IMR-90 (cell line): ENCODE measurements around the gene ATXN1. TPM values are rescaled to one million over a fixed set of nuclear protein-coding genes. Genes with fewer than 3 reads are reported as not detected.

Source experiments
- ATAC-seq: fragments of 200-7000 bp; cut with Tn5 transposase; 2 replicates; pipeline ENCODE4 v1.9.1; 2020; ENCODE audit warnings: low read depth, mild to moderate bottlenecking, moderate library complexity
- BruUV-seq: library from RNA; stranded (reverse); fragments of 400-500 nt; replicated peaks from 2 replicates; lab custom pipeline; 2021; lab: Mats Ljungman, UMichigan
- CTCF ChIA-PET: fragments of 300-600 bp; formaldehyde crosslinking; extraction: SDS; loops from one replicate; lab custom pipeline; 2021; ENCODE audit warnings: antibody characterized with exemption; lab: Yijun Ruan, JAX
- POLR2A ChIA-PET: fragments of 300-600 bp; sonication (Branson Sonifier 250); formaldehyde crosslinking; loops from one replicate; lab custom pipeline; 2022; ENCODE audit warnings: antibody characterized with exemption; ENCODE audit not compliant: unreplicated experiment; lab: Charles Lee
- DNase-seq: peaks from one replicate; pipeline ENCODE4 v3.0.0; 2013
- H2AFZ ChIP-seq: replicated peaks from 2 replicates; pipeline ENCODE3; 2013; ENCODE audit warnings: low read length, mild to moderate bottlenecking; ENCODE audit not compliant: poor library complexity
- H2AK5ac ChIP-seq: 2 replicates; pipeline ENCODE4 v1.6.1; 2013; ENCODE audit warnings: low read depth, low read length, inconsistent platforms
- H2AK9ac ChIP-seq: replicated peaks from 2 replicates; pipeline ENCODE3; 2013; ENCODE audit warnings: mild to moderate bottlenecking, low read depth, low read length, moderate library complexity; ENCODE audit not compliant: poor library complexity
- H2BK120ac ChIP-seq: 2 replicates; pipeline ENCODE4 v1.6.1; 2013; ENCODE audit warnings: low read depth, low read length, inconsistent platforms
- H2BK15ac ChIP-seq: 3 replicates; pipeline ENCODE4 v1.6.1; 2013; ENCODE audit warnings: low read depth, low read length, inconsistent platforms
- H2BK20ac ChIP-seq: 2 replicates; pipeline ENCODE4 v1.6.1; 2013; ENCODE audit warnings: low read depth, mild to moderate bottlenecking, inconsistent platforms, low read length, moderate library complexity
- H2BK5ac ChIP-seq: 2 replicates; pipeline ENCODE4 v1.6.1; 2013; ENCODE audit warnings: mild to moderate bottlenecking, low read depth, low read length, inconsistent platforms; ENCODE audit not compliant: poor library complexity, severe bottlenecking
- H3K14ac ChIP-seq: replicated peaks from 2 replicates; pipeline ENCODE4 v1.6.1; 2013; ENCODE audit warnings: low read depth, low read length, inconsistent platforms
- H3K18ac ChIP-seq: 2 replicates; pipeline ENCODE4 v1.6.1; 2013; ENCODE audit warnings: low read depth, low read length, control low read depth
- H3K23ac ChIP-seq: 2 replicates; pipeline ENCODE4 v1.6.1; 2013; ENCODE audit warnings: low read depth, low read length, inconsistent platforms
- H3K27ac ChIP-seq: 2 replicates; pipeline ENCODE4 v1.5.1; 2013; ENCODE audit warnings: mild to moderate bottlenecking, control low read depth, low read length; ENCODE audit not compliant: insufficient read depth
- H3K27me3 ChIP-seq: 2 replicates; pipeline ENCODE4 v1.6.1; 2013; ENCODE audit warnings: low read length; ENCODE audit not compliant: control insufficient read depth, insufficient read depth
- H3K36me3 ChIP-seq: 2 replicates; pipeline ENCODE4 v1.6.1; 2013; ENCODE audit warnings: low read length, mixed read lengths; ENCODE audit not compliant: control insufficient read depth, insufficient read depth
- H3K4ac ChIP-seq: 2 replicates; pipeline ENCODE4 v1.6.1; 2013; ENCODE audit warnings: low read depth, low read length, inconsistent platforms
- H3K4me1 ChIP-seq: 2 replicates; pipeline ENCODE4 v1.6.1; 2013; ENCODE audit warnings: low read length, mixed read lengths; ENCODE audit not compliant: control insufficient read depth, insufficient read depth
- H3K4me2 ChIP-seq: 2 replicates; pipeline ENCODE4 v1.6.1; 2013; ENCODE audit warnings: low read depth, mild to moderate bottlenecking, control low read depth, low read length, moderate library complexity
- H3K4me3 ChIP-seq: 2 replicates; pipeline ENCODE4 v1.5.1; 2013; ENCODE audit warnings: low read depth, mild to moderate bottlenecking, control low read depth, low read length, moderate library complexity; ENCODE audit not compliant: insufficient read depth
- H3K56ac ChIP-seq: 2 replicates; pipeline ENCODE4 v1.6.1; 2013; ENCODE audit warnings: low read length, inconsistent platforms; ENCODE audit not compliant: insufficient read depth; ENCODE audit errors: extremely low read depth
- H3K79me1 ChIP-seq, 2 experiments: 2 replicates each; pipeline ENCODE4 v1.6.1; 2013; ENCODE audit warnings: low read length in 2 of 2, inconsistent platforms in 1 of 2, low read depth in 1 of 2
- H3K9ac ChIP-seq: 2 replicates; pipeline ENCODE4 v1.6.1; 2013; ENCODE audit warnings: low read depth, low read length, control low read depth
- H3K9me1 ChIP-seq: 2 replicates; pipeline ENCODE4 v1.6.1; 2013; ENCODE audit warnings: low read length, inconsistent platforms; ENCODE audit not compliant: insufficient read depth
- H3K9me3 ChIP-seq: 2 replicates; pipeline ENCODE4 v1.6.1; 2013; ENCODE audit warnings: low read length; ENCODE audit not compliant: control insufficient read depth, insufficient read depth
- H4K20me1 ChIP-seq: 2 replicates; pipeline ENCODE4 v1.6.1; 2013; ENCODE audit warnings: low read length, inconsistent platforms; ENCODE audit not compliant: insufficient read depth
- H4K5ac ChIP-seq: 2 replicates; pipeline ENCODE4 v1.6.1; 2013; ENCODE audit warnings: mild to moderate bottlenecking, low read depth, low read length, control low read depth
- H4K8ac ChIP-seq, 2 experiments: 2 replicates each; pipeline ENCODE4 v1.6.1; 2013; ENCODE audit warnings: low read depth in 2 of 2, low read length in 2 of 2, control low read depth in 1 of 2, inconsistent platforms in 1 of 2
- H4K91ac ChIP-seq: 2 replicates; pipeline ENCODE4 v1.6.1; 2013; ENCODE audit warnings: low read depth, low read length, inconsistent platforms; ENCODE audit not compliant: insufficient read depth
- BHLHE40 ChIP-seq: fragments of 150-350 bp; IDR thresholded peaks from 2 replicates; pipeline ENCODE4 v1.6.1; 2016; ENCODE audit warnings: mild to moderate bottlenecking, low read depth, low read length
- CEBPB ChIP-seq: IDR thresholded peaks from 2 replicates; pipeline ENCODE4 v1.6.1; 2012; ENCODE audit warnings: low read depth, low read length, improper control_type of control experiment
- CHD1 ChIP-seq: IDR thresholded peaks from 2 replicates; pipeline ENCODE4 v1.6.1; 2012; ENCODE audit warnings: low read depth, low read length, improper control_type of control experiment
- CTCF ChIP-seq: conservative IDR thresholded peaks from 2 replicates; pipeline ENCODE4 v1.5.1; 2012; ENCODE audit warnings: mild to moderate bottlenecking, low read depth, low read length, improper control_type of control experiment
- MAFK ChIP-seq: IDR thresholded peaks from 2 replicates; pipeline ENCODE4 v1.6.1; 2012; ENCODE audit warnings: low read depth, low read length, improper control_type of control experiment
- MAZ ChIP-seq: IDR thresholded peaks from 2 replicates; pipeline ENCODE4 v1.6.1; 2012; ENCODE audit warnings: low read depth, mild to moderate bottlenecking, low read length, improper control_type of control experiment, moderate library complexity, borderline replicate concordance
- MXI1 ChIP-seq: IDR thresholded peaks from 2 replicates; pipeline ENCODE4 v1.6.1; 2012; ENCODE audit warnings: low read depth, mild to moderate bottlenecking, low read length, moderate library complexity, borderline replicate concordance
- NFE2L2 ChIP-seq: fragments of 150-350 bp; IDR thresholded peaks from 2 replicates; pipeline ENCODE4 v1.6.1; 2016; ENCODE audit warnings: low read depth, mild to moderate bottlenecking, low read length
- POLR2A ChIP-seq: IDR thresholded peaks from 2 replicates; pipeline ENCODE4 v1.6.1; 2012; ENCODE audit warnings: mild to moderate bottlenecking, low read depth, low read length
- RCOR1 ChIP-seq: IDR thresholded peaks from 2 replicates; pipeline ENCODE4 v1.6.1; 2012; ENCODE audit warnings: mild to moderate bottlenecking, low read length, improper control_type of control experiment; ENCODE audit not compliant: insufficient replicate concordance
- RFX5 ChIP-seq: IDR thresholded peaks from 2 replicates; pipeline ENCODE4 v1.8.0; 2012; ENCODE audit warnings: low read depth, mild to moderate bottlenecking, low read length, moderate library complexity
- SMC3 ChIP-seq: fragments of 150-350 bp; IDR thresholded peaks from 2 replicates; pipeline ENCODE4 v1.6.1; 2016; ENCODE audit warnings: low read depth, mild to moderate bottlenecking, antibody characterized with exemption, low read length, moderate library complexity
- WGBS, 2 experiments: methylation state at CpG; one replicate each; pipeline versions ENCODE4 v1.1.5 to v1.1.7; 2013; ENCODE audit warnings: missing lambda C conversion rate in 2 of 2; ENCODE audit not compliant: insufficient read length in 1 of 2; ENCODE audit errors: extremely low coverage in 2 of 2; 5-methylcytosine and 5-hydroxymethylcytosine counted together
- dilution Hi-C: fragments of 300-500 bp; cut with HindIII; formaldehyde crosslinking; loops from one replicate; pipeline ENCODE4 v1.14.3; 2018; ENCODE audit warnings: low sequenced_read_pairs; ENCODE audit not compliant: unreplicated experiment
- in situ Hi-C: fragments of 300-500 bp; cut with MboI; formaldehyde crosslinking; loops from 3 replicates; pipeline ENCODE4 v1.14.3; 2019; ENCODE audit warnings: low sequenced_read_pairs, inconsistent platforms, mixed read lengths
- intact Hi-C: fragments of 100-400 bp; cut with micrococcal nuclease; formaldehyde crosslinking; loops from 2 replicates; pipeline ENCODE4 v1.10.0; 2022
- polyA plus RNA-seq, 3 experiments: library from polyadenylated mRNA; depleted of rRNA; stranded (reverse); fragments of >200 nt; gene quantifications; 2 replicates each; pipeline ENCODE4 v1.2.3, GENCODE V29; 2012; ENCODE audit warnings: low replicate concordance in 1 of 3
- total RNA-seq: library from RNA; depleted of rRNA; stranded (reverse); fragments of >200 nt; gene quantifications from 2 replicates; pipeline ENCODE4 v1.2.3, GENCODE V29; 2012
- TF ChIP-seq, protein P1 (sequence below): fragments of 150-350 bp; IDR thresholded peaks from 2 replicates; pipeline ENCODE4 v1.6.1; 2017; ENCODE audit warnings: mild to moderate bottlenecking, antibody characterized with exemption, low read length, low read depth

The ATXN1 gene
- total and polyA plus RNA-seq, 2 of the 4 experiments (the other 2 are of a cell fraction), result 7.3 to 11.1 TPM

GRCh38 chr6:16679050-16679449 is 82.2 kb downstream of the ATXN1 start (continued):
- no peak for TF ChIP-seq CTCF
- no peak for TF ChIP-seq BHLHE40
- no peak for TF ChIP-seq RFX5

GRCh38 chr6:16677458-16677857 is 83.8 kb downstream of the ATXN1 start:
- intact Hi-C loops, result no loop called here
- no peak overlapping the region for H3K56ac ChIP-seq
- H3K23ac ChIP-seq, result no peak overlapping the region
- no peak overlapping the region for H2BK20ac ChIP-seq
- no peak overlapping the region for H3K14ac ChIP-seq
- no peak overlapping the region for H2BK120ac ChIP-seq
- peaks cover 22 to 46% of the 10 kb centered on the region in 2 experiments for H3K79me1 ChIP-seq
- no peak overlapping the region for H2BK15ac ChIP-seq
- H3K4ac ChIP-seq, result no peak overlapping the region
- no peak overlapping the region for H3K27ac ChIP-seq
- DNase-seq, result no peak
- H3K9me3 ChIP-seq, result no peaks in the 10 kb centered on the region
- no peak overlapping the region for H4K8ac ChIP-seq
- H3K4me3 ChIP-seq, result no peak overlapping the region
- no peak overlapping the region for H2AK9ac ChIP-seq
- CTCF ChIA-PET, result no interaction called here
- no peak overlapping the region for H2AFZ ChIP-seq
- no peaks in the 10 kb centered on the region for H3K36me3 ChIP-seq
- no peak overlapping the region for H3K4me2 ChIP-seq
- H3K18ac ChIP-seq, result no peak overlapping the region
- ATAC-seq, result no peak
- peaks cover 11% of the 10 kb centered on the region for H3K9me1 ChIP-seq
- H4K20me1 ChIP-seq, result peaks cover 16% of the 10 kb centered on the region; the same call in 1 of the 2 replicates
- peaks cover 22% of the 10 kb centered on the region for H3K4me1 ChIP-seq
- H2AK5ac ChIP-seq, result no peak overlapping the region
- H3K27me3 ChIP-seq, result no peaks in the 10 kb centered on the region
- peak overlapping the region; percentile 50 for H2BK5ac ChIP-seq
- H3K9ac ChIP-seq, result no peak overlapping the region
- dilution Hi-C loops, result no loop called here
- H4K5ac ChIP-seq, result no peak overlapping the region
- POLR2A ChIA-PET, result no interaction called here
- no TSS peak for BruUV-seq
- in situ Hi-C loops, result no loop called here
- no peak overlapping the region for H4K91ac ChIP-seq
- no CpG with 5 or more reads among the region's 2 CpGs for WGBS, 2 experiments
- no peak for TF ChIP-seq NFE2L2
- no peak for TF ChIP-seq BHLHE40
- TF ChIP-seq MAFK, result no peak
- no peak for TF ChIP-seq CHD1
- no peak for TF ChIP-seq CTCF
- TF ChIP-seq MXI1, result no peak
- TF ChIP-seq SMC3, result no peak
- TF ChIP-seq, protein P1, sequence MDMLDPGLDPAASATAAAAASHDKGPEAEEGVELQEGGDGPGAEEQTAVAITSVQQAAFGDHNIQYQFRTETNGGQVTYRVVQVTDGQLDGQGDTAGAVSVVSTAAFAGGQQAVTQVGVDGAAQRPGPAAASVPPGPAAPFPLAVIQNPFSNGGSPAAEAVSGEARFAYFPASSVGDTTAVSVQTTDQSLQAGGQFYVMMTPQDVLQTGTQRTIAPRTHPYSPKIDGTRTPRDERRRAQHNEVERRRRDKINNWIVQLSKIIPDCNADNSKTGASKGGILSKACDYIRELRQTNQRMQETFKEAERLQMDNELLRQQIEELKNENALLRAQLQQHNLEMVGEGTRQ, result no peak
- TF ChIP-seq RCOR1, result no peak
- TF ChIP-seq RFX5, result no peak
- no peak for TF ChIP-seq CEBPB
- no peak for TF ChIP-seq POLR2A
- TF ChIP-seq MAZ, result no peak
